ENCODE results near the gene TLE5. TPM values are rescaled to one million over a fixed set of nuclear protein-coding genes. Genes with fewer than 3 reads are reported as not detected.
"Not testable (repeated sequence)": the region's sequence is repeated elsewhere in the genome, so short reads cannot be mapped to it uniquely, and the experiment has no call there.

TLE5 gene
- total RNA-seq, 2 donors from 2014 or later = 286 to 349 TPM

GRCh38 chr19:3041761-3042620, 20.3 kb downstream of the TLE5 start:
- peak in 1 of 2 donors; percentile 28 for ATAC-seq (replicated peaks in 1 of 2)
- H3K27ac Mint-ChIP-seq = no peak overlapping the region
- H3K4me3 Mint-ChIP-seq = peak overlapping the region in 1 of 2 donors; percentile 39
- no peaks in the 10 kb centered on the region for H3K27me3 Mint-ChIP-seq (ENCODE audit: low read depth)
- H3K36me3 Mint-ChIP-seq (ENCODE audit: insufficient read depth in 2 of 2) = no peaks in the 10 kb centered on the region
- no peaks in the 10 kb centered on the region for H3K9me3 Mint-ChIP-seq
- H3K4me1 Mint-ChIP-seq (ENCODE audit: low read depth) = peaks cover 16% of the 10 kb centered on the region
- no peak for DNase-seq

- no peak for DNase-seq
- no peaks in the 10 kb centered on the region for H3K9me3 Mint-ChIP-seq
- H3K27ac Mint-ChIP-seq = no peak overlapping the region
- no peak overlapping the region for H3K4me3 Mint-ChIP-seq
- H3K4me1 Mint-ChIP-seq (ENCODE audit: low read depth) = peaks cover 22% of the 10 kb centered on the region
- ATAC-seq (replicated peaks in 1 of 2) = no peak
- no peaks in the 10 kb centered on the region for H3K36me3 Mint-ChIP-seq (ENCODE audit: insufficient read depth in 2 of 2)
- no peaks in the 10 kb centered on the region for H3K27me3 Mint-ChIP-seq (ENCODE audit: low read depth)
Observed at GRCh38 chr19:3041327-3041726, 21.0 kb downstream of the TLE5 start.

GRCh38 chr19:3039641-3040077, 22.6 kb downstream of the TLE5 start:
- Mint-ChIP-seq H3K27me3 (ENCODE audit: low read depth) (no peaks in the 10 kb centered on the region), H3K4me3 (no peak overlapping the region), H3K27ac (no peak overlapping the region), H3K4me1 (ENCODE audit: low read depth) (peaks cover 31% of the 10 kb centered on the region), H3K36me3 (ENCODE audit: insufficient read depth in 2 of 2) (no peaks in the 10 kb centered on the region), H3K9me3 (no peaks in the 10 kb centered on the region)
- no peak for DNase-seq
- ATAC-seq (replicated peaks in 1 of 2) = no peak

GRCh38 chr19:3039125-3039524, 23.2 kb downstream of the TLE5 start:
- H3K27ac Mint-ChIP-seq = no peak overlapping the region
- H3K27me3 Mint-ChIP-seq (ENCODE audit: low read depth) = no peaks in the 10 kb centered on the region
- peak overlapping the region in 1 of 2 donors; percentile 24 for H3K4me3 Mint-ChIP-seq
- H3K4me1 Mint-ChIP-seq (ENCODE audit: low read depth) = peaks cover 36% of the 10 kb centered on the region
- DNase-seq (no peak), ATAC-seq (replicated peaks in 1 of 2) (no peak)
- no peaks in the 10 kb centered on the region for H3K36me3 Mint-ChIP-seq (ENCODE audit: insufficient read depth in 2 of 2)
- H3K9me3 Mint-ChIP-seq = no peaks in the 10 kb centered on the region

- H3K36me3 Mint-ChIP-seq (ENCODE audit: insufficient read depth in 2 of 2) = no peaks in the 10 kb centered on the region
- peaks cover 38% of the 10 kb centered on the region for H3K4me1 Mint-ChIP-seq (ENCODE audit: low read depth)
- ATAC-seq (replicated peaks in 1 of 2) (no peak), DNase-seq (no peak)
- H3K27ac Mint-ChIP-seq = no peak overlapping the region
- H3K27me3 Mint-ChIP-seq (ENCODE audit: low read depth) = no peaks in the 10 kb centered on the region
- no peaks in the 10 kb centered on the region for H3K9me3 Mint-ChIP-seq
- H3K4me3 Mint-ChIP-seq = no peak overlapping the region
Observed at GRCh38 chr19:3038214-3038613, 24.1 kb downstream of the TLE5 start.

- not testable (repeated sequence) for H3K9me3 Mint-ChIP-seq; H3K27me3 Mint-ChIP-seq (ENCODE audit: low read depth); DNase-seq; H3K36me3 Mint-ChIP-seq (ENCODE audit: insufficient read depth in 2 of 2); H3K27ac Mint-ChIP-seq; ATAC-seq (replicated peaks in 1 of 2)
- peaks cover 33% of the 10 kb centered on the region for H3K4me1 Mint-ChIP-seq (ENCODE audit: low read depth)
- peak overlapping the region; percentile 87 to 95 for H3K4me3 Mint-ChIP-seq
Observed at GRCh38 chr19:3036977-3037544, 25.2 kb downstream of the TLE5 start.

- Mint-ChIP-seq H3K27me3 (ENCODE audit: low read depth) (peaks cover 6% of the 10 kb centered on the region), H3K36me3 (ENCODE audit: insufficient read depth in 2 of 2) (no peaks in the 10 kb centered on the region), H3K4me3 (peak overlapping the region; percentile 87 to 95), H3K9me3 (no peaks in the 10 kb centered on the region), H3K4me1 (ENCODE audit: low read depth) (peaks cover 29% of the 10 kb centered on the region), H3K27ac (peak overlapping the region; percentile 90)
- DNase-seq = peak; percentile 86 to 87
- peak; percentile 65 to 72 for ATAC-seq (replicated peaks in 1 of 2)
Observed at GRCh38 chr19:3036119-3036976, 25.9 kb downstream of the TLE5 start.

- H3K27ac Mint-ChIP-seq = peak overlapping the region; percentile 90
Observed at GRCh38 chr19:3035542-3036118, 26.7 kb downstream of the TLE5 start.

GRCh38 chr19:3034656-3035541, 27.4 kb downstream of the TLE5 start:
- ATAC-seq (replicated peaks in 1 of 2) = peak in 1 of 2 donors; percentile 50

More at GRCh38 chr19:3035542-3036118, 26.7 kb downstream of the TLE5 start:
- DNase-seq = peak; percentile 95 to 97
- Mint-ChIP-seq H3K27me3 (ENCODE audit: low read depth) (peaks cover 13% of the 10 kb centered on the region), H3K36me3 (ENCODE audit: insufficient read depth in 2 of 2) (no peaks in the 10 kb centered on the region), H3K4me1 (ENCODE audit: low read depth) (peaks cover 29% of the 10 kb centered on the region), H3K4me3 (peak overlapping the region; percentile 87 to 95), H3K9me3 (no peaks in the 10 kb centered on the region)
- peak; percentile 92 to 93 for ATAC-seq (replicated peaks in 1 of 2)

GRCh38 chr19:3034406-3034655, 28.0 kb downstream of the TLE5 start:
- H3K27ac Mint-ChIP-seq = no peak overlapping the region
- no peaks in the 10 kb centered on the region for H3K9me3 Mint-ChIP-seq
- peaks cover 33% of the 10 kb centered on the region for H3K4me1 Mint-ChIP-seq (ENCODE audit: low read depth)
- peaks cover 22% of the 10 kb centered on the region for H3K27me3 Mint-ChIP-seq (ENCODE audit: low read depth)
- DNase-seq (no peak), ATAC-seq (replicated peaks in 1 of 2) (no peak)
- H3K36me3 Mint-ChIP-seq (ENCODE audit: insufficient read depth in 2 of 2) = no peaks in the 10 kb centered on the region
- H3K4me3 Mint-ChIP-seq = peak overlapping the region in 1 of 2 donors; percentile 87

More at GRCh38 chr19:3034656-3035541, 27.4 kb downstream of the TLE5 start:
- peaks cover 20% of the 10 kb centered on the region for H3K27me3 Mint-ChIP-seq (ENCODE audit: low read depth)
- peak overlapping the region; percentile 90 for H3K27ac Mint-ChIP-seq
- H3K9me3 Mint-ChIP-seq = no peaks in the 10 kb centered on the region
- H3K4me1 Mint-ChIP-seq (ENCODE audit: low read depth) = peaks cover 33% of the 10 kb centered on the region
- peak overlapping the region; percentile 87 to 95 for H3K4me3 Mint-ChIP-seq
- H3K36me3 Mint-ChIP-seq (ENCODE audit: insufficient read depth in 2 of 2) = no peaks in the 10 kb centered on the region
- DNase-seq = peak; percentile 46 to 54

- Mint-ChIP-seq H3K4me3 (peak overlapping the region in 1 of 2 donors; percentile 87), H3K36me3 (ENCODE audit: insufficient read depth in 2 of 2) (no peaks in the 10 kb centered on the region), H3K27me3 (ENCODE audit: low read depth) (peaks cover 22% of the 10 kb centered on the region)
Observed at GRCh38 chr19:3033595-3034405, 28.5 kb downstream of the TLE5 start.

GRCh38 chr19:3031607-3031867, 30.8 kb downstream of the TLE5 start:
- ATAC-seq (replicated peaks in 1 of 2) (no peak), DNase-seq (no peak)
- Mint-ChIP-seq H3K27ac (no peak overlapping the region), H3K4me1 (ENCODE audit: low read depth) (peaks cover 33% of the 10 kb centered on the region), H3K27me3 (ENCODE audit: low read depth) (peaks cover 32% of the 10 kb centered on the region), H3K36me3 (ENCODE audit: insufficient read depth in 2 of 2) (no peaks in the 10 kb centered on the region), H3K9me3 (no peaks in the 10 kb centered on the region), H3K4me3 (no peak overlapping the region)

More at GRCh38 chr19:3033595-3034405, 28.5 kb downstream of the TLE5 start:
- Mint-ChIP-seq H3K27ac (no peak overlapping the region), H3K9me3 (no peaks in the 10 kb centered on the region), H3K4me1 (ENCODE audit: low read depth) (peaks cover 32% of the 10 kb centered on the region)
- ATAC-seq (replicated peaks in 1 of 2) = no peak
- DNase-seq = no peak
